GM12878 (cell line): ENCODE measurements around the gene S100A12. TPM values are rescaled to one million over a fixed set of nuclear protein-coding genes. Genes with fewer than 3 reads are reported as not detected.
A peak's percentile ranks its signal among the peaks of the same experiment; 100 is the strongest.

ENCODE experiments used
- ATAC-seq: fragments of 200-7000 bp; cut with Tn5 transposase; 3 replicates; pipeline ENCODE4 v1.9.1; 2020; ENCODE audit warnings: mild to moderate bottlenecking, moderate library complexity
- BruUV-seq: library from RNA; stranded (reverse); fragments of 400-500 nt; replicated peaks from 2 replicates; lab custom pipeline; 2021; lab: Mats Ljungman, UMichigan
- CTCF ChIA-PET: fragments of 300-600 bp; sonication (Branson Sonifier 250); formaldehyde crosslinking; extraction: SDS; loops from one replicate; lab custom pipeline; 2021; ENCODE audit warnings: inconsistent platforms; lab: Yijun Ruan, JAX
- POLR2A ChIA-PET: fragments of 350-600 bp; formaldehyde crosslinking; extraction: SDS; loops from one replicate; lab custom pipeline; 2021; ENCODE audit warnings: inconsistent platforms; lab: Charles Lee
- RAD21 ChIA-PET: fragments of 300-600 bp; sonication (Branson Sonifier 250); formaldehyde crosslinking; loops from one replicate; lab custom pipeline; 2023; ENCODE audit warnings: antibody characterized with exemption; ENCODE audit not compliant: unreplicated experiment; lab: Charles Lee
- SMC1A ChIA-PET: fragments of 300-600 bp; sonication (Branson Sonifier 250); formaldehyde crosslinking; loops from one replicate; lab custom pipeline; 2023; ENCODE audit not compliant: unreplicated experiment, uncharacterized antibody; lab: Charles Lee
- DNase-seq: peaks from one replicate; pipeline ENCODE4 v3.0.0-alpha.2; 2011; ENCODE audit warnings: low read depth, low spot score
- FAIRE-seq: peaks from 3 replicates; lab custom pipeline; 2011; peaks lifted over from hg19 to GRCh38; lab: Jason Lieb, UNC
- H2AFZ ChIP-seq: 2 replicates; pipeline ENCODE4 v1.6.0; 2011; ENCODE audit warnings: low read depth, low read length, control low read depth; ENCODE audit not compliant: control insufficient read depth
- H3K27ac ChIP-seq: 2 replicates; pipeline ENCODE4 v1.5.1; 2011; ENCODE audit warnings: control low read depth; ENCODE audit not compliant: control insufficient read depth, insufficient read depth
- H3K27me3 ChIP-seq, 2 experiments: replicated peaks in 1 of 2; 2 replicates each; pipeline versions ENCODE4 v1.6.0 to v1.6.1; 2011; ENCODE audit warnings: low read length in 1 of 2; ENCODE audit not compliant: control insufficient read depth in 2 of 2, insufficient read depth in 2 of 2
- H3K36me3 ChIP-seq, 2 experiments: 2 replicates each; pipeline ENCODE4 v1.5.1; 2011; ENCODE audit warnings: low read length in 1 of 2; ENCODE audit not compliant: control insufficient read depth in 2 of 2, insufficient read depth in 2 of 2
- H3K4me1 ChIP-seq: 2 replicates; pipeline ENCODE4 v1.6.1; 2011; ENCODE audit warnings: mild to moderate bottlenecking, low read length, moderate library complexity, mixed read lengths; ENCODE audit not compliant: control insufficient read depth, insufficient read depth
- H3K4me2 ChIP-seq: 2 replicates; pipeline ENCODE4 v1.6.0; 2011; ENCODE audit warnings: control low read depth; ENCODE audit not compliant: control insufficient read depth, insufficient read depth
- H3K4me3 ChIP-seq: fragments of 200-600 bp; sonication (generic); 2 replicates; pipeline ENCODE4 v1.5.1; 2016
- H3K79me2 ChIP-seq: 2 replicates; pipeline ENCODE4 v1.6.0; 2011; ENCODE audit warnings: low read length; ENCODE audit not compliant: control insufficient read depth, insufficient read depth
- H3K9ac ChIP-seq: 2 replicates; pipeline ENCODE4 v1.8.0; 2011; ENCODE audit warnings: low read length, control low read depth, mixed read lengths; ENCODE audit not compliant: control insufficient read depth, insufficient read depth
- H3K9me3 ChIP-seq: replicated peaks from 3 replicates; pipeline ENCODE4 v1.5.1; 2011; ENCODE audit warnings: mild to moderate bottlenecking, low read length; ENCODE audit not compliant: control insufficient read depth, insufficient read depth
- H4K20me1 ChIP-seq: 2 replicates; pipeline ENCODE4 v1.6.0; 2011; ENCODE audit not compliant: control insufficient read depth, insufficient read depth
- BRCA1 ChIP-seq: IDR thresholded peaks from 2 replicates; pipeline ENCODE4 v1.6.1; 2011; ENCODE audit warnings: low read depth, low read length, improper control_type of control experiment
- JUND ChIP-seq: IDR thresholded peaks from 2 replicates; pipeline ENCODE4 v1.6.1; 2012; ENCODE audit warnings: low read depth, mild to moderate bottlenecking, low read length, improper control_type of control experiment, moderate library complexity
- KAT2A ChIP-seq: conservative IDR thresholded peaks from 2 replicates; pipeline ENCODE4 v1.6.1; 2011; ENCODE audit warnings: low read depth, low read length; ENCODE audit not compliant: control insufficient read depth
- KDM1A ChIP-seq: fragments of 200-600 bp; sonication (generic); IDR thresholded peaks from 2 replicates; pipeline ENCODE4 v1.6.1; 2016; ENCODE audit warnings: borderline replicate concordance
- POLR2AphosphoS2 ChIP-seq: IDR thresholded peaks from 2 replicates; pipeline ENCODE4 v1.6.1; 2011; ENCODE audit warnings: low read depth, mild to moderate bottlenecking, low read length, improper control_type of control experiment, moderate library complexity
- POU2F2 ChIP-seq: IDR thresholded peaks from 3 replicates; pipeline ENCODE4 v1.6.1; 2011; ENCODE audit warnings: low read depth, mild to moderate bottlenecking, low read length, borderline replicate concordance
- RB1 ChIP-seq: fragments of 450-650 bp; formaldehyde crosslinking; IDR thresholded peaks from 2 replicates; pipeline ENCODE4 v1.6.1; 2017; ENCODE audit warnings: mild to moderate bottlenecking, borderline replicate concordance
- SRF ChIP-seq, 2 experiments: IDR thresholded peaks; 2 replicates each; pipeline ENCODE4 v1.6.1; 2011; ENCODE audit warnings: low read depth in 2 of 2, low read length in 2 of 2, mild to moderate bottlenecking in 1 of 2, moderate library complexity in 1 of 2
- STAT3 ChIP-seq: IDR thresholded peaks from 2 replicates; pipeline ENCODE4 v1.6.1; 2011; ENCODE audit warnings: low read depth, low read length, improper control_type of control experiment
- SUPT20H ChIP-seq: IDR thresholded peaks from 2 replicates; pipeline ENCODE4 v1.6.1; 2011; ENCODE audit warnings: low read depth, mild to moderate bottlenecking, low read length, moderate library complexity, borderline replicate concordance; ENCODE audit not compliant: control insufficient read depth
- TCF7 ChIP-seq: IDR thresholded peaks from 2 replicates; pipeline ENCODE4 v1.6.1; 2014; ENCODE audit warnings: antibody characterized with exemption, borderline replicate concordance
- ZBED1 ChIP-seq: IDR thresholded peaks from 2 replicates; pipeline ENCODE4 v1.6.1; 2016; ENCODE audit warnings: borderline replicate concordance
- WGBS: methylation state at CpG from one replicate; pipeline ENCODE4 v1.1.6; 2016; ENCODE audit warnings: low lambda C conversion rate; ENCODE audit not compliant: insufficient replicate concordance, insufficient coverage; ENCODE audit errors: missing lambda C conversion rate; 5-methylcytosine and 5-hydroxymethylcytosine counted together
- in situ Hi-C: fragments of 300-500 bp; cut with MboI; formaldehyde crosslinking; loops from 9 replicates; pipeline ENCODE4 v1.14.3; 2018; ENCODE audit warnings: mixed read lengths
- intact Hi-C: fragments of 100-400 bp; cut with micrococcal nuclease; formaldehyde crosslinking; loops from one replicate; pipeline ENCODE4 v1.14.2; 2022; ENCODE audit not compliant: unreplicated experiment
- polyA plus RNA-seq, 11 experiments: library from polyadenylated mRNA; depleted of rRNA in 4 of 11; unstranded in 6 of 11; stranded (reverse) in 5 of 11; fragments of >200 nt; fragmentation: Nextera tagmentation in 4 of 11; fragmentation: Illumina TruSeq in 1 of 11; extraction: Ambion mirVana in 4 of 11; extraction: Trizol in 1 of 11; gene quantifications; 1 replicate in 1 of 11; 2 replicates in 10 of 11; pipeline versions ENCODE4 v1.2.1 to v1.2.3, GENCODE V29; 2011 to 2016; ENCODE audit warnings: inconsistent platforms in 2 of 11, missing spikeins in 2 of 11, low read depth in 1 of 11
- total RNA-seq, 4 experiments: library from RNA; depleted of rRNA in 3 of 4; stranded (reverse); fragments of >200 nt in 3 of 4; fragmentation: Illumina TruSeq in 1 of 4; extraction: Trizol in 1 of 4; gene quantifications; 2 replicates each; pipeline versions ENCODE4 v1.2.1 to v1.2.3, GENCODE V29; 2013 to 2021
- TF ChIP-seq, protein P1 (sequence below): IDR thresholded peaks from 2 replicates; pipeline ENCODE4 v1.6.1; 2012; ENCODE audit warnings: low read depth, low read length, improper control_type of control experiment
- TF ChIP-seq, protein P2 (sequence below): IDR thresholded peaks from 2 replicates; pipeline ENCODE4 v1.6.1; 2011; ENCODE audit warnings: mild to moderate bottlenecking, low read depth, low read length, moderate library complexity; ENCODE audit not compliant: insufficient replicate concordance
- TF ChIP-seq, protein P3 (sequence below): fragments of 450-650 bp; IDR thresholded peaks from 2 replicates; pipeline ENCODE4 v1.6.1; 2014; ENCODE audit warnings: mild to moderate bottlenecking
- TF ChIP-seq, protein P4 (sequence below): fragments of 450-650 bp; IDR thresholded peaks from 2 replicates; pipeline ENCODE4 v1.6.1; 2016; ENCODE audit warnings: mild to moderate bottlenecking

The S100A12 gene
- total and polyA plus RNA-seq, 10 of the 15 experiments (the other 5 are each of a cell fraction or from before 2014, with no cell fraction given): not detected

DNA sequence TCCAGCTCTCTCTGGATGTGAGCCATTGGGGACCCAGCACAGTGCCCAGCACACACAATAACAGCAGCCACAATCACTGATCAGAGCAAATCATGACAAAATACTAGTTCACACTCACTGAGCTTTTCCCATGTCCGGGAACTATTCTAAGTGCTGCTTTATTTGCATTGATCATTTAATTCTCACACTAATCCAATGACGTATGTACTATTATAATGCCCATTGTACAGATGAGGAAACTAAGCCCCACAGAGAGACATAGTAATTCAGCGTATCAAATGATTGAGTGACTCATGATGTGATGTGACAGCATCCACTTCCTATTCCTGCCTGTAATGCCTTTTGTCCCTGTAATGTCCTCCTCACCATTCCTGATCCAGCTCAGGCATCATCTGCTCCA lies 17.4 kb upstream of the S100A12 start:
- Histone ChIP-seq H3K27me3 (peaks cover 1 to 2% of the 10 kb centered on the region in 2 experiments; a peak in 2 of 4 replicates), H3K9me3 (no peaks in the 10 kb centered on the region), H3K36me3 (no peaks in the 10 kb centered on the region), H3K9ac (no peak overlapping the region)
- WGBS: 18% methylated on average over 3 of the region's 3 CpGs
- peak; percentile 70 for FAIRE-seq
- in situ Hi-C loops: no loop called here
- DNase-seq: no peak
- POLR2A ChIA-PET: no interaction called here
- RAD21 ChIA-PET: no interaction called here
- BruUV-seq: no TSS peak
- ATAC-seq: no peak
- TF ChIP-seq TCF7: no peak
- no peak for TF ChIP-seq POLR2AphosphoS2
- TF ChIP-seq RB1: no peak
- no peak for TF ChIP-seq SRF (IDR thresholded peaks at IDR 0.05; ENCODE audit: low read depth in 2 of 2, low read length in 2 of 2)
- no peak for TF ChIP-seq KAT2A
- TF ChIP-seq, protein P1, sequence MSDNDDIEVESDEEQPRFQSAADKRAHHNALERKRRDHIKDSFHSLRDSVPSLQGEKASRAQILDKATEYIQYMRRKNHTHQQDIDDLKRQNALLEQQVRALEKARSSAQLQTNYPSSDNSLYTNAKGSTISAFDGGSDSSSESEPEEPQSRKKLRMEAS: no peak
- TF ChIP-seq, protein P2, sequence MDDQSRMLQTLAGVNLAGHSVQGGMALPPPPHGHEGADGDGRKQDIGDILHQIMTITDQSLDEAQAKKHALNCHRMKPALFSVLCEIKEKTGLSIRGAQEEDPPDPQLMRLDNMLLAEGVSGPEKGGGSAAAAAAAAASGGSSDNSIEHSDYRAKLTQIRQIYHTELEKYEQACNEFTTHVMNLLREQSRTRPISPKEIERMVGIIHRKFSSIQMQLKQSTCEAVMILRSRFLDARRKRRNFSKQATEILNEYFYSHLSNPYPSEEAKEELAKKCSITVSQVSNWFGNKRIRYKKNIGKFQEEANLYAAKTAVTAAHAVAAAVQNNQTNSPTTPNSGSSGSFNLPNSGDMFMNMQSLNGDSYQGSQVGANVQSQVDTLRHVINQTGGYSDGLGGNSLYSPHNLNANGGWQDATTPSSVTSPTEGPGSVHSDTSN: no peak
- TF ChIP-seq, protein P3, sequence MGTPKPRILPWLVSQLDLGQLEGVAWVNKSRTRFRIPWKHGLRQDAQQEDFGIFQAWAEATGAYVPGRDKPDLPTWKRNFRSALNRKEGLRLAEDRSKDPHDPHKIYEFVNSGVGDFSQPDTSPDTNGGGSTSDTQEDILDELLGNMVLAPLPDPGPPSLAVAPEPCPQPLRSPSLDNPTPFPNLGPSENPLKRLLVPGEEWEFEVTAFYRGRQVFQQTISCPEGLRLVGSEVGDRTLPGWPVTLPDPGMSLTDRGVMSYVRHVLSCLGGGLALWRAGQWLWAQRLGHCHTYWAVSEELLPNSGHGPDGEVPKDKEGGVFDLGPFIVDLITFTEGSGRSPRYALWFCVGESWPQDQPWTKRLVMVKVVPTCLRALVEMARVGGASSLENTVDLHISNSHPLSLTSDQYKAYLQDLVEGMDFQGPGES: no peak
- no peak for TF ChIP-seq STAT3
- TF ChIP-seq JUND: no peak
- no peak for TF ChIP-seq KDM1A
- TF ChIP-seq SUPT20H: no peak
- no peak for TF ChIP-seq POU2F2
- TF ChIP-seq ZBED1: no peak
- TF ChIP-seq, protein P4, sequence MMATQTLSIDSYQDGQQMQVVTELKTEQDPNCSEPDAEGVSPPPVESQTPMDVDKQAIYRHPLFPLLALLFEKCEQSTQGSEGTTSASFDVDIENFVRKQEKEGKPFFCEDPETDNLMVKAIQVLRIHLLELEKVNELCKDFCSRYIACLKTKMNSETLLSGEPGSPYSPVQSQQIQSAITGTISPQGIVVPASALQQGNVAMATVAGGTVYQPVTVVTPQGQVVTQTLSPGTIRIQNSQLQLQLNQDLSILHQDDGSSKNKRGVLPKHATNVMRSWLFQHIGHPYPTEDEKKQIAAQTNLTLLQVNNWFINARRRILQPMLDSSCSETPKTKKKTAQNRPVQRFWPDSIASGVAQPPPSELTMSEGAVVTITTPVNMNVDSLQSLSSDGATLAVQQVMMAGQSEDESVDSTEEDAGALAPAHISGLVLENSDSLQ: no peak
- no peak for TF ChIP-seq BRCA1
- TF ChIP-seq, all 136 proteins: peak for 0
- intact Hi-C loops: no loop called here
- H4K20me1 ChIP-seq: no peaks in the 10 kb centered on the region
- H3K79me2 ChIP-seq: no peaks in the 10 kb centered on the region
- no peak overlapping the region for H3K27ac ChIP-seq
- ChIA-PET SMC1A (no interaction called here), CTCF (interaction anchor here (1.2 to 1.4 kb wide), 2 partner anchors 38 to 102 kb away, joined by 3 to 5 read pairs; no protein-coding TSS in a partner anchor)
- H3K4me1 ChIP-seq: no peaks in the 10 kb centered on the region
- no peak overlapping the region for H3K4me3 ChIP-seq
- H2AFZ ChIP-seq: no peak overlapping the region
- no peak overlapping the region for H3K4me2 ChIP-seq
